Liver (tissue), 9 donors: Measurements from ENCODE around the gene DHRS9. TPM values are rescaled to one million over a fixed set of nuclear protein-coding genes. Genes with fewer than 3 reads are reported as not detected.

ENCODE experiments used
- DNase-seq: peaks from one replicate; pipeline ENCODE4 v3.0.0-alpha.2; 2017; ENCODE audit warnings: low spot score
- H3K27ac ChIP-seq, 2 donors: one replicate each; pipeline ENCODE4 v1.7.0; 2013; ENCODE audit warnings: inconsistent platforms in 2 of 2, low read length in 2 of 2, control low read depth in 1 of 2, low read depth in 1 of 2, mild to moderate bottlenecking in 1 of 2
- H3K27me3 ChIP-seq, 4 donors: one replicate each; pipeline versions ENCODE4 v1.6.1 to v1.7.0; 2013; ENCODE audit warnings: low read length in 3 of 4, inconsistent platforms in 1 of 4, mild to moderate bottlenecking in 1 of 4, moderate library complexity in 1 of 4; ENCODE audit not compliant: control insufficient read depth in 4 of 4, insufficient read depth in 4 of 4
- H3K36me3 ChIP-seq, 4 donors: one replicate each; pipeline versions ENCODE4 v1.6.1 to v1.7.0; 2013; ENCODE audit warnings: low read length in 3 of 4, mild to moderate bottlenecking in 3 of 4, low read depth in 1 of 4, moderate library complexity in 1 of 4; ENCODE audit not compliant: control insufficient read depth in 4 of 4, insufficient read depth in 3 of 4
- H3K4me1 ChIP-seq, 4 donors: one replicate each; pipeline versions ENCODE4 v1.6.1 to v1.7.0; 2013; ENCODE audit warnings: low read length in 3 of 4, mild to moderate bottlenecking in 3 of 4, moderate library complexity in 1 of 4; ENCODE audit not compliant: control insufficient read depth in 4 of 4, insufficient read depth in 4 of 4
- H3K4me3 ChIP-seq, 3 donors: one replicate each; pipeline versions ENCODE4 v1.6.1 to v1.7.0; 2013; ENCODE audit warnings: low read length in 3 of 3, control low read depth in 1 of 3, low read depth in 1 of 3, mild to moderate bottlenecking in 1 of 3
- H3K9ac ChIP-seq, 2 donors: one replicate each; pipeline ENCODE4 v1.7.0; 2013; ENCODE audit warnings: low read length in 2 of 2, mild to moderate bottlenecking in 2 of 2, moderate library complexity in 2 of 2, control low read depth in 1 of 2, low read depth in 1 of 2
- H3K9me3 ChIP-seq, 4 donors: one replicate each; pipeline versions ENCODE4 v1.6.1 to v1.7.0; 2013; ENCODE audit warnings: low read length in 3 of 4; ENCODE audit not compliant: control insufficient read depth in 4 of 4
- ATF3 ChIP-seq: IDR thresholded peaks from 2 replicates; pipeline ENCODE4 v1.6.1; 2016; ENCODE audit warnings: antibody characterized with exemption
- CTCF ChIP-seq: fragments of 150-350 bp; IDR thresholded peaks from 2 replicates; pipeline ENCODE4 v1.5.1; 2017; ENCODE audit warnings: improper control_type of control experiment, low read depth, low read length; ENCODE audit not compliant: missing input control
- EGR1 ChIP-seq, 2 donors: IDR thresholded peaks; 2 replicates each; pipeline ENCODE4 v1.6.1; 2016 to 2018; ENCODE audit warnings: antibody characterized with exemption in 2 of 2, low read depth in 2 of 2
- FOXA1 ChIP-seq: IDR thresholded peaks from 2 replicates; pipeline ENCODE4 v1.6.1; 2016; ENCODE audit warnings: antibody characterized with exemption
- GABPA ChIP-seq, 2 donors: IDR thresholded peaks in 1 of 2; conservative IDR thresholded peaks in 1 of 2; 2 replicates each; pipeline ENCODE4 v1.6.1; 2016; ENCODE audit warnings: antibody characterized with exemption in 2 of 2, mild to moderate bottlenecking in 1 of 2, moderate library complexity in 1 of 2
- HNF4A ChIP-seq, 2 donors: conservative IDR thresholded peaks; 2 replicates each; pipeline ENCODE4 v1.6.1; 2016; ENCODE audit warnings: antibody characterized with exemption in 2 of 2, mild to moderate bottlenecking in 2 of 2
- JUND ChIP-seq, 2 donors: IDR thresholded peaks; 2 replicates each; pipeline ENCODE4 v1.6.1; 2016; ENCODE audit warnings: antibody characterized with exemption in 2 of 2
- NR2F2 ChIP-seq: IDR thresholded peaks from 2 replicates; pipeline ENCODE4 v1.6.1; 2016; ENCODE audit warnings: antibody characterized with exemption
- RAD21 ChIP-seq, 2 donors: IDR thresholded peaks; 2 replicates each; pipeline ENCODE4 v1.6.1; 2016; ENCODE audit warnings: antibody characterized with exemption in 2 of 2, mild to moderate bottlenecking in 2 of 2
- REST ChIP-seq: IDR thresholded peaks from 2 replicates; pipeline ENCODE4 v1.6.1; 2016; ENCODE audit warnings: antibody characterized with exemption, mild to moderate bottlenecking
- RXRA ChIP-seq, 2 donors: IDR thresholded peaks; 2 replicates each; pipeline ENCODE4 v1.6.1; 2017 to 2018; ENCODE audit warnings: antibody characterized with exemption in 2 of 2, mild to moderate bottlenecking in 1 of 2
- SP1 ChIP-seq: IDR thresholded peaks from 2 replicates; pipeline ENCODE4 v1.6.1; 2018; ENCODE audit warnings: antibody characterized with exemption, mild to moderate bottlenecking
- TAF1 ChIP-seq: conservative IDR thresholded peaks from 2 replicates; pipeline ENCODE4 v1.6.1; 2016; ENCODE audit warnings: antibody characterized with exemption, mild to moderate bottlenecking
- YY1 ChIP-seq: IDR thresholded peaks from 2 replicates; pipeline ENCODE4 v1.6.1; 2016; ENCODE audit warnings: antibody characterized with exemption, mild to moderate bottlenecking
- ZBTB33 ChIP-seq: IDR thresholded peaks from 2 replicates; pipeline ENCODE4 v1.6.1; 2016; ENCODE audit warnings: antibody characterized with exemption
- WGBS: extraction: QIAGEN DNeasy Blood & Tissue Kit; methylation state at CpG from one replicate; pipeline ENCODE4 v1.1.7; 2013; 5-methylcytosine and 5-hydroxymethylcytosine counted together
- polyA plus RNA-seq, 2 donors: library from polyadenylated mRNA; stranded (reverse) in 1 of 2; unstranded in 1 of 2; fragments of 200-250 nt in 1 of 2; fragments of >200 nt in 1 of 2; fragmentation: Nextera tagmentation in 1 of 2; extraction: Ambion mirVana in 1 of 2; gene quantifications; one replicate each; pipeline versions ENCODE4 v1.2.1 to v1.2.3, GENCODE V29; 2013 to 2015
- total RNA-seq, 2 donors: library from RNA; depleted of rRNA; stranded (reverse); fragments of >200 nt; gene quantifications; one replicate each; pipeline ENCODE4 v1.2.3, GENCODE V29; 2014
- donor health status: healthy.
- donor health status: healthy.
- donor health status: healthy.
- donor health status: healthy.
- donor health status: healthy.

Gene DHRS9
- total and polyA plus RNA-seq, 4 donors, result 0.25 to 0.93 (median 0.63) TPM

- Histone ChIP-seq H3K9ac (no peak overlapping the region), H3K36me3 (no peaks in the 10 kb centered on the region), H3K9me3 (no peaks in the 10 kb centered on the region), H3K4me1 (no peaks in the 10 kb centered on the region), H3K27me3 (no peaks in the 10 kb centered on the region), H3K4me3 (no peak overlapping the region), H3K27ac (no peak overlapping the region)
- 89% methylated on average over 4 of the region's 4 CpGs for WGBS
- DNase-seq, result no peak
- no peak for TF ChIP-seq NR2F2
- TF ChIP-seq GABPA (IDR thresholded peaks at IDR 0.05 in 1 of 2, conservative IDR thresholded peaks at IDR 0.05 in 1 of 2), result no peak
Observed at GRCh38 chr2:169114056-169114455, 44.7 kb downstream of the DHRS9 start.

- 54% methylated on average over 2 of the region's 2 CpGs for WGBS
- TF ChIP-seq CTCF, result no peak
- TF ChIP-seq EGR1 (IDR thresholded peaks at IDR 0.05; ENCODE audit: low read depth in 2 of 2), result no peak
- no peak for TF ChIP-seq ATF3
- no peak for TF ChIP-seq RAD21 (IDR thresholded peaks at IDR 0.05)
- TF ChIP-seq HNF4A (conservative IDR thresholded peaks at IDR 0.05), result no peak
- no peak for TF ChIP-seq ZBTB33
- no peak for TF ChIP-seq REST
- no peak for TF ChIP-seq YY1
- TF ChIP-seq SP1, result no peak
- TF ChIP-seq RXRA (IDR thresholded peaks at IDR 0.05), result no peak
- TF ChIP-seq NR2F2, result no peak
- no peak for TF ChIP-seq GABPA (IDR thresholded peaks at IDR 0.05 in 1 of 2, conservative IDR thresholded peaks at IDR 0.05 in 1 of 2)
- TF ChIP-seq TAF1, result no peak
- TF ChIP-seq FOXA1, result no peak
- no peak for TF ChIP-seq JUND (IDR thresholded peaks at IDR 0.05)
- Histone ChIP-seq H3K27me3 (peaks cover 0 to 3% (median 0%) of the 10 kb centered on the region in 4 donors), H3K36me3 (no peaks in the 10 kb centered on the region), H3K4me1 (no peaks in the 10 kb centered on the region), H3K9ac (no peak overlapping the region), H3K27ac (no peak overlapping the region), H3K9me3 (no peaks in the 10 kb centered on the region), H3K4me3 (no peak overlapping the region)
- no peak for DNase-seq
Observed at GRCh38 chr2:169116327-169116726, 47.0 kb downstream of the DHRS9 start.
